ENCODE data around the gene FOXK1.

- no peak for TF ChIP-seq EZH2phosphoT487 (IDR thresholded peaks at IDR 0.05; ENCODE audit: low read depth)
- no peak for TF ChIP-seq CTCF (IDR thresholded peaks at IDR 0.05; ENCODE audit: low read depth, low read length)
Measured at GRCh38 chr7:4738711-4739527, 56.8 kb downstream of the FOXK1 start.
